A673 (cell line): ENCODE results near the gene NCOR2.

Source experiments
- CTCF ChIP-seq: fragments of 300-800, 200-600 bp; sonication (generic); conservative IDR thresholded peaks from 2 replicates; pipeline ENCODE4 v1.5.1; 2017; ENCODE audit warnings: low read depth, mild to moderate bottlenecking, antibody characterized with exemption, low read length, moderate library complexity, mixed read lengths
- EZH2 ChIP-seq: fragments of 200-600 bp; sonication (generic); IDR thresholded peaks from 2 replicates; pipeline ENCODE4 v1.6.1; 2017; ENCODE audit warnings: borderline replicate concordance, low read depth, mild to moderate bottlenecking, mixed read lengths, antibody characterized with exemption, low read length; ENCODE audit not compliant: poor library complexity, severe bottlenecking

- TF ChIP-seq CTCF, result no peak
- TF ChIP-seq EZH2, result no peak
These were observed 44.9 kb upstream of the NCOR2 start for GRCh38 chr12:124612410-124612680.
